NCI-H128 (cell line): Measurements from ENCODE around the gene PRCC.

ENCODE experiments used
- DNase-seq: peaks from one replicate; lab custom pipeline; 2025; ENCODE audit not compliant: unreplicated experiment; lab: John Stamatoyannopoulos, UW

PRCC gene

GRCh38 chr1:156841295-156841855 is 74.0 kb downstream of the PRCC start:
- DNase-seq = no peak

GRCh38 chr1:156842618-156843300 is 75.4 kb downstream of the PRCC start:
- no peak for DNase-seq

- no peak for DNase-seq
Observed at GRCh38 chr1:156844102-156844501, 76.8 kb downstream of the PRCC start.

GRCh38 chr1:156844638-156845037 is 77.3 kb downstream of the PRCC start:
- no peak for DNase-seq

GRCh38 chr1:156845055-156845952 is 78.0 kb downstream of the PRCC start:
- DNase-seq = no peak

- no peak for DNase-seq
Observed at GRCh38 chr1:156845953-156846545, 78.7 kb downstream of the PRCC start.

GRCh38 chr1:156846643-156847042 is 79.3 kb downstream of the PRCC start:
- no peak for DNase-seq

GRCh38 chr1:156847591-156848460 is 80.5 kb downstream of the PRCC start:
- DNase-seq = no peak

- DNase-seq = no peak
Observed at GRCh38 chr1:156848461-156849150, 81.3 kb downstream of the PRCC start.

GRCh38 chr1:156849151-156849496 is 81.8 kb downstream of the PRCC start:
- DNase-seq = no peak
